K562 (cell line): ENCODE results near the gene IDI2.
"Not testable (repeated sequence)": the region's sequence is repeated elsewhere in the genome, so short reads cannot be mapped to it uniquely, and the experiment has no call there.

Experiments used
- BRD4 ChIP-seq: fragments of 200-600 bp; sonication (generic); IDR thresholded peaks from 2 replicates; pipeline ENCODE4 v1.6.1; 2017; ENCODE audit warnings: inconsistent platforms
- CTCF ChIP-seq, 3 experiments: IDR thresholded peaks in 2 of 3; conservative IDR thresholded peaks in 1 of 3; 2 replicates each; pipeline ENCODE4 v1.5.1; 2011 to 2012; ENCODE audit warnings: low read length in 3 of 3, mild to moderate bottlenecking in 3 of 3, control low read depth in 2 of 3, improper control_type of control experiment in 1 of 3, inconsistent platforms in 1 of 3, low read depth in 1 of 3, mixed read lengths in 1 of 3, moderate library complexity in 1 of 3; ENCODE audit not compliant: insufficient read depth in 2 of 3
- CUX1 ChIP-seq: fragments of 200-800 bp; sonication (Bioruptor generic); IDR thresholded peaks from 2 replicates; pipeline ENCODE4 v1.6.1; 2016; ENCODE audit warnings: missing genetic modification characterization, missing compliant biosample characterization
- HMGXB4 ChIP-seq: sonication (generic); formaldehyde crosslinking; IDR thresholded peaks from 2 replicates; pipeline ENCODE4 v1.8.1; 2023; ENCODE audit warnings: mild to moderate bottlenecking, missing genetic modification reagents
- HSF4 ChIP-seq: fragments of 250-450 bp; sonication (Bioruptor Pico); IDR thresholded peaks from 2 replicates; pipeline ENCODE4 v2.1.2; 2022; ENCODE audit warnings: mild to moderate bottlenecking, moderate library complexity, borderline replicate concordance
- JUNB ChIP-seq: fragments of 450-650 bp; formaldehyde crosslinking; conservative IDR thresholded peaks from 2 replicates; pipeline ENCODE4 v1.4.0; 2020; ENCODE audit warnings: mild to moderate bottlenecking
- LARP7 ChIP-seq: fragments of 450-650 bp; IDR thresholded peaks from 2 replicates; pipeline ENCODE4 v1.6.1; 2016
- NRF1 ChIP-seq, 2 experiments: fragments of 450-650 bp; IDR thresholded peaks in 1 of 2; conservative IDR thresholded peaks in 1 of 2; 2 replicates each; pipeline ENCODE4 v1.6.1; 2014; ENCODE audit warnings: mild to moderate bottlenecking in 2 of 2
- POLR2A ChIP-seq: fragments of 450-650 bp; conservative IDR thresholded peaks from 2 replicates; pipeline ENCODE4 v1.6.1; 2016
- POLR2AphosphoS5 ChIP-seq: IDR thresholded peaks from 2 replicates; pipeline ENCODE4 v1.6.1; 2011; ENCODE audit warnings: mild to moderate bottlenecking, low read depth, low read length, moderate library complexity; ENCODE audit not compliant: control insufficient read depth, insufficient read depth
- STAG1 ChIP-seq: sonication (generic); formaldehyde crosslinking; IDR thresholded peaks from 2 replicates; pipeline ENCODE4 v1.5.0; 2020; ENCODE audit warnings: missing genetic modification reagents, borderline replicate concordance
- TARDBP ChIP-seq: fragments of 450-650 bp; IDR thresholded peaks from 2 replicates; pipeline ENCODE4 v1.6.1; 2016

GRCh38 chr10:1066734-1067133 lies 41.1 kb upstream of the IDI2 start:
- not testable (repeated sequence) for TF ChIP-seq CTCF (IDR thresholded peaks at IDR 0.05 in 2 of 3, conservative IDR thresholded peaks at IDR 0.05 in 1 of 3; ENCODE audit: insufficient read depth in 2 of 3, low read depth in 1 of 3, low read length in 3 of 3); NRF1 (conservative IDR thresholded peaks at IDR 0.05 in 1 of 2, IDR thresholded peaks at IDR 0.05 in 1 of 2); TARDBP; POLR2AphosphoS5; HMGXB4 (CRISPR knock-in tag); JUNB (CRISPR knock-in tag); CUX1 (CRISPR knock-in tag); HSF4 (CRISPR knock-in tag); BRD4; LARP7; STAG1; POLR2A
